HS-27A (cell line): ENCODE measurements around the gene FUT4.
"Not testable (repeated sequence)": the region's sequence is repeated elsewhere in the genome, so short reads cannot be mapped to it uniquely, and the experiment has no call there.

Experiments used
- DNase-seq: peaks from one replicate; pipeline ENCODE4 v3.0.0-alpha.2; 2012; ENCODE audit warnings: low read depth, missing footprints

Gene FUT4

DNA sequence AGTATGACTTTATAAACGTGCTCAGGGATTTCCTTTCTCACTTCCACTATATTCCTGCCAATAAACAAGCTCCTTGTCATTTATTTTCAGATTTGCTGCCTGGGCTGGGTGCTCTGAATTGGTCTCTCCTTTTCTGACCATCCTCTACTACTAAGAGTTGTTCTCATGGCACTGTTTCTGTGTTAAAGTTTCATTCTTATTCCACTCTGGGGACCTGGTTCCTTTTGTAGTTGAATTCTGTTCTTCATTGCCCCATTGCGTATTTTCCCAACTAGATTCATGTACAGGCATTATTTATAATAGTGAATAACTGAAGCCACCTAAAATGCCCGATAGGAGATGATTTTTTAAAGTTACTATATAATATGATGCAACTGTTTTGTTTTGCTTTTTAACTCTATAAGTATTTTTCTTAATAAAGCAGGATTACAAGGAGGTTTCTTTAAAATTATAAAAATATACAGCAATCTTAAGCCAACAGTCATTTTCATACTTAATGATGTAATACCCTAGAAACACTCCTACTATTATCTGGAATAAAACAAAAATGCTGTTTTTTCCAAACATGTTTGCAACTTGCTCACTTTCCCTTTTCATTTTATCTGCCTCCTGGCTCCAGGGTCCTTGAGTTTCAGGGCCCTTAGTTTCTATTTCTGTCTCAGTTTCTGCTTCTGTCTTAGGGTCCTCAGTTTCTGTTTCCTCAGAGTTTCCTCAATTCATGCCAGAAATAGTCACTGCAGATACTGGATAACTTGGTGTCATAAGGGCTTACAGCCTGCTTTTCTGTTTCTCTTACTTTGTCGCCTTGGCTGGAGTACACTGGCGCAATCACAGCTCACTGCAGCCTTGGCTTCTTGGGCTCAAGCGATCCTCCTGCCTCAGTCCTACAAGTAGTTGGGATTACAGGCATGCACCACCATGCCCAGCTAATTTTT is 9.8 kb upstream of the FUT4 start:
- no peak for DNase-seq

DNA sequence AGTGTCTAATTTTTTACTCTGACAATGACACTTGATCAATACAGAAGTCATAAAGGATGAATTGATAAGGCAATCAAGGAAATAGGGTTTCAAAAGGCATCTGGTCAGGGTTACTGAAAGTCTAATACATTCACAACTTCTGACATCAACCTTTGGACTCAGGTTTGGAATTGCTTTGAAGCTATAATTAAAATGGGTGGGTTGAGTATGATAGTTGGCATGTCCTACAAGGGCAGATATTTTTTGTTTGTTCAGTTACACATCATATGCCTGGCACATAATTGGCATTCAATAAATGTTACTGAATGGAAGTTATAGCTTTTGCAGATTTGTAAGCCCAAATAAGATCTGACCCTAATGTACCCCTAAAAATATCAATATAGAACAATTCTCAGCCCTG is 7.3 kb upstream of the FUT4 start:
- no peak for DNase-seq

DNA sequence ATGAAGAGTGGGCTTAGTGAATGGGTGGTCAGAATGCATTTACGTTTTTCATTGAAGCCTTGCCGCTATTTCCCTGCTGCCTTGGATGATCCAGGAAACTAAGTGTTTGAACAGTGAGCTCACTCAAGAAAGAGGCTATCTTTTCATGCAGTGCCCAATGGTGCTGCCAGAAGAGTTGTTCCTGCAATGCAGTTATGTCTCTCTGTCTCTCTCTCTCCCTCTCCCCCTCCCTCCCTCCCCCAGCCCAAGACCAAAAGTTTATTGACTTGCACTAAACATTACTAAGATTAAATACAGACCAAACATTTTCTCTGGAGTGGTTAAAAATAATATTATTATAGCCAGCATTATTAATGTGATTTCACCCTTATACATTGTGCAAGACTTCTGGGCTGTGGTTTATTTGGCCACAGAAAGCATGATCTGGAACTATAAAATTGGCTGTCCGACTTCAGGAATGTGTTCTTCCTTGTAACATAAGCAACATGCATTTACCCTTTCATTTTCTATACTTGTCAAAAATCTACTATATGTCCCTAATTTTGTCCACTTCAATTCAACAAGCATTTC is 6.6 kb upstream of the FUT4 start:
- no peak for DNase-seq

- DNase-seq: no peak
These were observed 4.3 kb upstream of the FUT4 start for GRCh38 chr11:94539420-94539819.

GRCh38 chr11:94544646-94545263 is 1.0 kb downstream of the FUT4 start:
- no peak for DNase-seq

- no peak for DNase-seq
These were observed 1.8 kb downstream of the FUT4 start for GRCh38 chr11:94545264-94546161.

GRCh38 chr11:94546162-94546470 is 2.4 kb downstream of the FUT4 start:
- no peak for DNase-seq

DNA sequence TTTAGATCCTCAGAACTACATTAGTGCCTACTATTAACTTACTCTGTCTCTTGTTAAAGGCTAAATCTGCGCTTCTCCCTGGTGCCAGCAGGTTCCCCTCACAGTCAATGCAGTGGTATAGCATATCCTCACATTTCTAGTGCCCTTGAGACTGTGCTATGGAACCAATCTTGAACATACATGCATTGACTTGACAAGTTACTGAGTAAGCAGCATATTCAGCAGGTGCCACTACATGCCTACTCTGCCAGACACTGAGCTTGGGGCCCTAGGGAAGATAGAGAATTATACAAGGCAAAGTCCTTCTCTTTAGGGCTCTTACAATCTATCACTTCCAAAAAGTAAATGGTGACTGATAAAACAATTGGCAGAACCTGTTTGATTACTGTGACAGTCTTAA is 3.2 kb downstream of the FUT4 start:
- DNase-seq: no peak

- no peak for DNase-seq
These were observed 5.4 kb downstream of the FUT4 start for GRCh38 chr11:94549146-94549545.

DNA sequence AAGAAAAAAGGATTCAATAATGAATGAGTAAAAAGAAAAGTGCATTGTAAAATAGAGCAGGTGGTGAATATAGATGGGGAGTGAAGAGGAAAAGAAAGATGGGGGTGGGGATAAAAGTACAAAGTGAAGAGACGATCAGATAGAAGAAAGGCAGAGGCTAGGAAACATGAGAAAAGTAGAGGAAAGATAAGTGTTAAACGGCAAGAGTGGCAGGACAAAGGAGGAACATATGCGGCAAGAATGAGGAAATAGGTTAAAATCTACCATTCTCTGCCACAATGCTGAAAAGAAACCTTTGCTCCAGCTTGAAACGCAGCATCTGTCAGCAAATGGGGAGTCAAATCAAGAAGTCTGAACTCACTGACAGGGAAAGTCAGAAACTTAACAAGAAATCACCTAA is 6.8 kb downstream of the FUT4 start:
- DNase-seq: no peak

GRCh38 chr11:94553938-94554337 is 10.2 kb downstream of the FUT4 start:
- no peak for DNase-seq

- DNase-seq: not testable (repeated sequence)
These were observed 12.1 kb downstream of the FUT4 start for GRCh38 chr11:94555752-94556329.

DNA sequence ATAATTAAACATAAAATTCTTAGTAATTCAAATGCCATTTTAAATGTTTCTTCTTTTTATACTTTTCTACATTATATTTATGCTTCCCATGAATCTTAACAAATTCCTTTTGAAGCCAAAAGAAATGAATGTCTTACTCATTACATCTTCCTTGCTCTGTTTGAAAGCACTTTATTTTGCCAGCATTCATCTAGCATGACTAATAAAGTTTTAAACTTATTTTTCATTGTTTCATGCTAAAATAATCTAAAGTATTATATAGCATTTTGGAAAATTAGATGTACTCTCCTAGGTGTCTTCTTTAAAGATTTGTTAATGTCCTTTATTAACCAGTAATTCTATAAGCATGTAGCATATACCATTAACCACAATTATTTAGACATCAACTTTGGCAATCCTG is 13.7 kb downstream of the FUT4 start:
- DNase-seq: no peak

GRCh38 chr11:94557992-94558391 is 14.3 kb downstream of the FUT4 start:
- DNase-seq: no peak

GRCh38 chr11:94558468-94558867 is 14.7 kb downstream of the FUT4 start:
- DNase-seq: no peak

DNA sequence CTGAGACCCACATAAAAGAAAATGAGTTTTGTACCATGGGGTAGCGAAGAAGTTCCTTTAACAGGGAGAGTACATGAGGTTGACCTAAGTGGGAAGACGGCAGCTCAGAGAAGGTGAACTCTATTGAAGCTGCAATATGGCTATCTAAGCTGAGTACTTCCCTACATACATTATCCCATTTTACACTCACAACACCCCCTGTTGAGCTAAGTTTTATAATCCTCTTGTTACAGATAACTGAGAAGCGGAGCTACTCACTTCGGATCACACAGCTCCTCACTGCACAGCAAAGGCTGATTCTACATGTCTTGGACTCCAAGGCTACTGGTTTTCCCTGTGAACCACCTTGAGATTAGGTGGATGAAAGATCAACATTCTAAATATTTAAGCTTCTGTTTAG is 15.2 kb downstream of the FUT4 start:
- no peak for DNase-seq

GRCh38 chr11:94559361-94559760 is 15.6 kb downstream of the FUT4 start:
- no peak for DNase-seq

DNA sequence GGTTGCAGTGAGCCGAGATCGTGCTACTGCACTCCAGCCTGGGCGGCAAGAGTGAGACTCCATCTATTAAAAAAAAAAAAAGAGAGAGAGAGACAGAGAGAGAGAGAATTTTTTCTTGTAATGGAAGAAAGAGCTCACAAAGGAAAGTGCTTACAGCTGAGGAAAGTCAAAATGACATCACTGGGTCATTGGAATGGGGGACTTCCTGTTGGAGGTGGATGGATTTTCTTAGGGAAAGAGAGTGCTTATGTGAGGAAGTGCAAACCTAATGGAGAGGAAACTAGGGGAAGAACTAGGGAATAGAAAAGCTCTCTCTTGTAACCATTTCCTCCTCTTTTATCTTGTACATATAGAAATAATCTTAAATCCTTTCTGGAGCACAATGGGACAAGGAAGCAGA is 17.1 kb downstream of the FUT4 start:
- DNase-seq: no peak

- DNase-seq: no peak
These were observed 19.6 kb downstream of the FUT4 start for GRCh38 chr11:94563176-94563847.

GRCh38 chr11:94563848-94564467 is 20.2 kb downstream of the FUT4 start:
- no peak for DNase-seq

GRCh38 chr11:94567181-94567670 is 23.5 kb downstream of the FUT4 start, which contains the start of gene PIWIL4:
PIWIL4 (plus strand) TSS chr11:94567368; CDS start chr11:94567519, 151 bp downstream.
- no peak for DNase-seq
